COR-L47 (cell line): ENCODE measurements around the gene GATA1.

Experiments
- DNase-seq: peaks from one replicate; lab custom pipeline; 2025; lab: John Stamatoyannopoulos, UW

GATA1 gene

DNA sequence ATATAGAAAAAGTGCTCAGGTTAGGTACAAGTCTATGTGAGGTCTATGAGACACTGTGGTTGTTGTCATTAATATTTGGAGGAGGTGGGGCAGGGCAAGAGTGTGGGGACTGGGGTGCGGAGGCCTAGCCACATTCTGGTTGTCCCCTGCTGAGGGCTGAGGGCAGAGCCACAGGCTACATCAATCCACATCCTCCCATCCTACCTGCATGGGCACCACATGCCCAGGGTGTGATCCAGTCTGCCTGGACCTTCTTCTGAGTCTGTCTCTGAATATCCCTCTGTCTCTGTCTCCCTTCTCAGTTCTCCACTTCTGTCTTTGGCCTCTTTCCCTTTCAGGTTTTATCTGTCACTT is 1.2 kb upstream of the GATA1 start:
- DNase-seq = no peak

DNA sequence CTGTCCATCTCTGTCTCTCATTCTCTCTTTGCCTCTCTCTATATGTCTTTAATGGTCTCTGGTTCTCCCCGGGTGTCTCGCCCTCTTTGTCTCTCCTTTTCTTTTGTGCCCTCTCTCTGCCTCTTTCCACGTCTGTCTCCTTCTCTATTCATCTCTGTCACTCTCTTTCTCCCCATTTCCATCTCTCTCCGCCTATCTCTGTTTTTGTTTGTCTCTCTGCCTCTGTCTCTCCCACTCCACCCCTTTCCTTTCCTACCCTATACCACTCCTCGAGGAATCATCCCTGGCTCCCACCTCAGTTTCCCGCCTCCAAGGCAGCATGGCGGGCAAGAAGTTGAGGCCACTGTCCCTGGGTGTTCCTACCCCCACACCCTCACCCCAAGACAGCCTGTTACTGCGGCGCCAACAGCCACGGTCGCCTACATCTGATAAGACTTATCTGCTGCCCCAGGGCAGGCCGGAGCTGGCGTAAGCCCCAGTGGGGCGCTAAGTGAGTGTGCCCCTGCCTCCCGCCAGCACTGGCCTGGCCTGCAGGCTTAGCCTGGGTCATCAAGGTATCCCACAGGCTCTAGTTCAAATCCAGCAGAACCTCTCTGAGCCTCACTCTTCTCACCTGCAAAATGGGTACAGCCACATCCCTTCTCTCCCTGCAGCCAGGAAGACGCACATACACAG is 713 bp upstream of the GATA1 start:
- DNase-seq = no peak

- no peak for DNase-seq
Observed at GRCh38 chrX:48786825-48787504, 575 bp downstream of the GATA1 start.

DNA sequence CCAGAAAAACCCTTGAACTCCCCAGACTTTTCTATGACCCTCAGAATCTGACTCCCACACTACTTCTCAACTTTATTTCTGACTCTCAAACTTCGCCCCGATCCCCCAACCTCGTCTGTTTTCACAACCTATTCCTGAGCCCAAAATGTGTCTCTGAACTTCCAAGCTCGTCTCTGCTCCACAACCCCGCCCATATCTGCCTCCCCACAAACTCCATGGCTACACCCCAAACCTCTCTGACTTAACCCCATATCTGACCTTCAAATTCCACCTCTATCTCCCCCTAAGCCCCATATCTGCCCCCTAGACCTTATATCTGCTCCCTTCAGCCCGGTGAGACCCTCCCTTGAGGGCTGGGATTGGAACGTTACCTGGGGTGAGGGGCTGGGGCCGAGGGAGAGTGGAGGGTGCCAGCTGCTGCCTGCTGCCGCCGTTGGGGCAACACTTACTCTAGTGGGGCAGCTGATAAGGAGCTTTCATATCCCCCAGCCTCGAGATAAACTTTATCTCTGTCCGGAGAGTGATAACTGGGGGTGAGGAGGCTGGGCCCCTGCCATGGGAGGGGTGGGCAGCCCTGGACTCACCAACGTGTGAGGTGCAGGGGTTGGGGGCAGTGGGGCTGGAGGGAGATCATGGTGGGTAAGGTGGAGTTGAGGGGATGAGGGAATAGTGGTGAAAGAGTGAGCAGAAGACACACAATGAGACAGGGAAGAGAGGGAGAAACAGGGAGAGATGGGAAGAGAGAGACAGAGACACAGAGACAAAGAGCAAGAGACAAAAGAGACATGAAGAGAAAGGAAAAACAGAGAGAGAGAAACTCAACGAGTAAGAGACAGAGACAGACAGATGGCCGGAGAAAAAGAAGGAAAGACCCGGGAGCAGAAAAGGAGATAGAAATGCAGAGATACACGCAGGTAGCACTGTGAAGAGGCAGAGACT is 1.4 kb downstream of the GATA1 start:
- DNase-seq = no peak

DNA sequence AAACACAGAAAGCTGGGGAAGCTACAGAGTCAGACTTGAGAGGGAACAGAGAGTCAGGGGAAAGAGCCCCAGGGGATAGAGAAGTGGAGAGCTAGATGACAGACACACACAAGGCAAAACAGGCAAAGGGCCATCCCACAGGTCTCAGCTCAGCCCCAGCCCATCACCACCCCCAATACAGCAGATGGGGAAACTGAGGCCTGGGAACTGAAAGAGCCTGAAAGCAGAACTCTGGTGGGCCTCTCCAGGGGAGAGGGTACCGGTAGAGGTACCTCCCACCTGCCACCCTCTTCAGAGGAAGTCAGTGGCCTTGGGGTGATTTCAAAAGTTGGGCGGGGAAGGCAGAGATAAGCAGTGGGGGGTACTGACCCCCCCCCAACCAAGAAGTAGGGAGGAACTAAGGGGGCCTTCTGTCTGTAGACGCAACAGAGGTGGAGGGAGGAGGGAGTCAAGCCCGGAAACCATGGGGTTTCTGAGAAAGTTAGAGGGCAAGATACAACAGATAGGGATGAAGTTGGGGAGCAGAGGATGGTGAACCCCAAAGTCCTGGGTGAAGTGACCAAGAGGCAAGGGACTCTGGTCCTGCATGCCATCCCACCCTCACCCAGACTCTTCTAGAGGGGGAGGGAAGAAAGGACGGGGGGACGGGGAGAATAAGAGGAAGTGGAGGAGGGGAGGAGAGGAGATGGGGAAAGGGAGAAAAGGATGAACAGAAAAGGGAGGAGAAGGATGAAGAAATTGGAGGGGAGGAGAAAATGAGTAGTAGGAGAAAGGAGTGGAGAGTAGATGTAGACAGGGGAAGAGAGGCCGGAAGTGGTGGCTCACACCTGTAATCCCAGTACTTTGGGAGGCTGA is 3.2 kb downstream of the GATA1 start:
- no peak for DNase-seq

- DNase-seq = no peak
Observed at GRCh38 chrX:48790477-48790876, 4.1 kb downstream of the GATA1 start.

- no peak for DNase-seq
Observed at GRCh38 chrX:48791063-48791820, 4.9 kb downstream of the GATA1 start.

- no peak for DNase-seq
Observed at GRCh38 chrX:48792219-48792618, 5.8 kb downstream of the GATA1 start.

DNA sequence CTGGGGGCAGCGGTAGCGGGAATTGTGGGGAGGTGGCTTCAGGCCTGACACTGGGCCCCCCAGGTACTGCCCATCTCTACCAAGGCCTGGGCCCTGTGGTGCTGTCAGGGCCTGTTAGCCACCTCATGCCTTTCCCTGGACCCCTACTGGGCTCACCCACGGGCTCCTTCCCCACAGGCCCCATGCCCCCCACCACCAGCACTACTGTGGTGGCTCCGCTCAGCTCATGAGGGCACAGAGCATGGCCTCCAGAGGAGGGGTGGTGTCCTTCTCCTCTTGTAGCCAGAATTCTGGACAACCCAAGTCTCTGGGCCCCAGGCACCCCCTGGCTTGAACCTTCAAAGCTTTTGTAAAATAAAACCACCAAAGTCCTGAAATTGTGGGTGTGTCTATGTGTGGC is 7.5 kb downstream of the GATA1 start:
- no peak for DNase-seq

DNA sequence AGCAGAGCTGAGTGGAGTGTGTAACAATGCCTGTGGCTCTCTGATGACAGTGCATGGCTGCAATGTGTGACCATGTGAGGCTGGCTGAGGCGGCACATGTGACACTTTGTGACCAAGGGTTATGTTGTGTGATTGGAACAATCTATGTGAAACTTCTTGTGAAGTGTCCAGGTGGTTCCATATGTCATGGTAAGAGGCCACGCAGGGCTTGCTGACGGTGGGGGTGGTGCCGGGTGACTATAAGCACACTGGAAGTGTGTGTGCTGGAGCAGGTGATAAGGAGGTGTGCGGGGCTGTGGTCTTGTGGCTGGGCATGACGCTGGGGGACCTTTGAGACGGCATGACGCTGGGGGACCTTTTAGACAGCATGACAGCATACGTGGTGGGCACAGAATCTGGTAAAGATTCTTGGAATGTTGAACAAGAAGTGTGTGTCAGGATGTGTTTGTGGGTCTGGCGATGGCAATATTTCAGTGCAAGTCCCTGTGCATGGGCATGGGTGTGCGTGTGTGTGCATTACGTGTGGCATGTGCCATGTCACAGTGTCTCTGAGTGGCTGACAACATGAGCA is 8.0 kb downstream of the GATA1 start:
- no peak for DNase-seq

GRCh38 chrX:48794911-48795515 is 8.6 kb downstream of the GATA1 start:
- no peak for DNase-seq

DNA sequence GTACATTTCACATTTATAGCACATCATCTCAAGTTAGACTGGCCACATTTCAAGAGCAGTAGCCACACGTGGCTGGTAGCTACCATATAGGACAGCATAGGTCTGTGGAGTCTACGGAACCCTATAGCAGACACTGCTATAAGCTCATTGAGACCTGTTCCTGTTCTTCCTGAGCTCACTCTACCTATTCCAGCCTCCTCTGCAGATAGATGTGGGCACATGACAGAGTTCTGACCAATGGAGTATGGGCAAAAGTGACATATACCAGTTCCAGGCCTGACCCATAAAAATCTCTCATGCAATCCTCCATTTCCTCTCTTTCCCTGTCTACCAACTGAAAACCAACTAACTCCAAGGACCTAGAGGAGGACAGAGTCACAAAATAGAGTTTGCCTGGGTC is 11.9 kb downstream of the GATA1 start:
- no peak for DNase-seq

DNA sequence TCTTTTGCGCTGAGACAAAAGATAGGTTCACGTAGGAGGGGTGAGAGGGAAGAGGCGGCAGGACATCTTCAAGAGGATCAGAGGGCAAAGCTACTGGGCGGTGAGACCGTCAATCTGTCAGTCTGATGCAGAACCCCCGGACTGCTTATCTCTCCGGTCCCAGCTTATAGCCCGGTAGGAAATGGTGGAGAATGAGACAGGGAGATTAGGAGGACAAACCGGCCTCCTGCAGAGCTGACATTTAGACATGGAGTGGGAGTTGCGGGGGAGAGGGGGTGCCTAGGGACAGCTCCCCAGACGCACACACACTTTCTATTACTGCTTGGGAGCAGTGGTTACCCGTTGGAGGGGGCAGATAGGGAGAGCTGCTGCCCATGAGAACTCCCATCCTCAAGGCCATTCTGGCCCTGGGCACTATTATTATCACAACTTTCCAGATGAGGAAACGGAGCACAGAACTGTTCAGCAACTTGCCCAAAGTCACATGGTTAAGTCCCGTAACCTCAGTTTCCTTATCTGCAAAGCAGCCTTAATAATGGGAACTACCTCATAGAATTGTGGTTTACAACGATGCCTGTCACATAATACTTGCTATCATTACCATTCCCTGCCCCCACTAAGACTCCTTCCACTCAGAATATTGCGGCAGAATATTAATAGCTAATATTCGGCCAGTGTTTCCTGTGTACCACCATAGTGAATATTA is 14.3 kb downstream of the GATA1 start:
- no peak for DNase-seq

DNA sequence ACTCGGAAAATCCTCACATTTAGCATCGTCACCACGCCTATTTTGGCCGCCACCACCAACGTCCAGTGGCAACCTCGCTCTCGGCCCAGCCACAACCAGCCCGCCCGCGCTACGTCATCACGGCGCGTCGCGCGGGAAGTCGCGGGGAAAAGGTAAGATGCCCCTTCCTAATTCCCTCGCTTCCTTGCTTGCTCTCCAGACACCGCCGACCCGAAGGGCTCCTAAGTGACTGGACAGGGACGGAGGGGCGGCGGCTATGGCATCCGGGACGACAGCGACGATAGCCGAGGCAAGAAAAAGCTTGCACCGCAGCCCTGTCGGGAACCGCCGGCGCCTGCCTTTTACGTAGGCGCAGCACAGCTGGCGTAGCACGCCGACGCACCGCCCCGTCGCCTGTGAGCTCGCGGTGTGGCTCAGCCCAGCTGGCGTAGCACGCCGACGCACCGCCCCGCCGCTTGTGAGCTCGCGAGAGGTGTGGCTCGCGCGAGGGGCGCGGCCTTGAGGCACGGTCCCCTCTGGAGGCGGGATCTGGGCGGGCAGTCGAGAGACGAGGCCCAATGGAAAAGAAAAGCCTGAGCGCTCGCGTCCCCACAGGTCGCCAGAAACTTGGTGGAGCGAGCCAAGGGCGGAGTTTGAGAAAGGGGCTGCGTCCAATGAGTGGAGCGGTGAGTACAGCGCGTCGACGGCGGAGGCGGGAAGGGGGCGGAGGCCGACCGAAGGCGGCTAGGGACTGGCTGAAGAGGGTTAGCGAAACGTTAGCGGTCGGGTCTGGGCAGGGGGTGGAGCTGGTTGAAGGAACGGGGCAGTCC is 15.1 kb downstream of the GATA1 start, which contains the start of gene HDAC6:
HDAC6 (plus strand) TSS at position 788 of the 809 bp plus-strand sequence. CDS start 626 bp downstream, outside the sequence.
- peak; percentile 97 for DNase-seq

GRCh38 chrX:48802089-48802904 is 15.9 kb downstream of the GATA1 start:
- DNase-seq = peak; percentile 65

- no peak for DNase-seq
Observed at GRCh38 chrX:48802905-48803200, 16.5 kb downstream of the GATA1 start.

DNA sequence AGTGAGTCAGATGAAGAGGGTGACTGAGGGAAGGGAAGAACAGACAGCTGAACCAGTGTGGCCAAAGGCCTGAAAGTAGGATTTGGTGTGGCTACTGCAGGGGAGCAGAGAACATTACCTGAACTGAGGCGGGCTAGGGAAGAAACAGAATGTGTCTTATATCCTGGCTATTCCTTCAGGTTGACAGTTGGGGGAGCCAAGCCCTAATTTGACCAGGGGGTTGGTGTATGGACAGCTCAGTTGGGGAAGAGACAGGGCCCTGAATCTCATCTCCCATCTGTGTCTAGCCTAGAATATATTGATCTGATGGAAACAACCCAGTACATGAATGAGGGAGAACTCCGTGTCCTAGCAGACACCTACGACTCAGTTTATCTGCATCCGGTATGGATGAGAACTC is 19.7 kb downstream of the GATA1 start:
- no peak for DNase-seq

- DNase-seq = no peak
Observed at GRCh38 chrX:48813644-48814043, 27.3 kb downstream of the GATA1 start.
